WTC11 (cell line): Measurements from ENCODE around the gene RAB11B. TPM values are rescaled to one million over a fixed set of nuclear protein-coding genes. Genes with fewer than 3 reads are reported as not detected.
A peak's percentile ranks its signal among the peaks of the same experiment; 100 is the strongest.

Source experiments
- ATAC-seq: fragments of 200-7000 bp; cut with Tn5 transposase; 2 replicates; pipeline ENCODE4 v1.10.0; 2021; ENCODE audit warnings: mild to moderate bottlenecking, moderate library complexity
- CTCF ChIA-PET: fragments of 300-600 bp; sonication (Branson Sonifier 250); formaldehyde crosslinking; loops from one replicate; lab custom pipeline; 2021; ENCODE audit warnings: antibody characterized with exemption; lab: Charles Lee
- POLR2A ChIA-PET: fragments of 350-600 bp; sonication (Branson Sonifier 250); formaldehyde crosslinking; loops from one replicate; lab custom pipeline; 2021; ENCODE audit warnings: antibody characterized with exemption; lab: Charles Lee
- DNase-seq: peaks from one replicate; pipeline ENCODE4 v3.0.0; 2021; ENCODE audit warnings: low spot score
- H3K27ac Mint-ChIP-seq: 2 replicates; pipeline ENCODE4 v1.8.0; 2021; ENCODE audit warnings: mixed read lengths
- H3K27me3 Mint-ChIP-seq: 2 replicates; pipeline ENCODE4 v1.8.0; 2021; ENCODE audit warnings: low read depth, mild to moderate bottlenecking, moderate library complexity, mixed read lengths
- H3K36me3 Mint-ChIP-seq: 2 replicates; pipeline ENCODE4 v1.8.0; 2021; ENCODE audit warnings: mixed read lengths
- H3K4me1 Mint-ChIP-seq: 2 replicates; pipeline ENCODE4 v1.8.0; 2022; ENCODE audit warnings: mixed read lengths
- H3K4me3 Mint-ChIP-seq: 2 replicates; pipeline ENCODE4 v1.8.0; 2021; ENCODE audit warnings: mild to moderate bottlenecking, moderate library complexity, mixed read lengths
- H3K9me3 Mint-ChIP-seq: 2 replicates; pipeline ENCODE4 v1.8.0; 2021; ENCODE audit warnings: mixed read lengths
- AR ChIP-seq: fragments of 250-450 bp; sonication (Bioruptor Pico); IDR thresholded peaks from 2 replicates; pipeline ENCODE4 v1.9.0; 2021; ENCODE audit warnings: mild to moderate bottlenecking
- ATF3 ChIP-seq: sonication (generic); formaldehyde crosslinking; conservative IDR thresholded peaks from 2 replicates; pipeline ENCODE4 v1.8.1; 2022; ENCODE audit warnings: mild to moderate bottlenecking, missing genetic modification reagents
- ATF6 ChIP-seq: sonication (generic); formaldehyde crosslinking; IDR thresholded peaks from 2 replicates; pipeline ENCODE4 v1.8.1; 2023; ENCODE audit warnings: mild to moderate bottlenecking, missing genetic modification reagents
- CREM ChIP-seq: sonication (generic); formaldehyde crosslinking; IDR thresholded peaks from 2 replicates; pipeline ENCODE4 v1.8.1; 2022; ENCODE audit warnings: mild to moderate bottlenecking, missing genetic modification reagents, moderate library complexity
- CTCF ChIP-seq: fragments of 200-600 bp; IDR thresholded peaks from 2 replicates; pipeline ENCODE4 v1.8.0; 2022; ENCODE audit warnings: antibody characterized with exemption
- E2F1 ChIP-seq: sonication (generic); formaldehyde crosslinking; IDR thresholded peaks from 2 replicates; pipeline ENCODE4 v1.8.0; 2022; ENCODE audit warnings: mild to moderate bottlenecking, missing genetic modification reagents
- E2F5 ChIP-seq: sonication (generic); formaldehyde crosslinking; IDR thresholded peaks from 2 replicates; pipeline ENCODE4 v1.8.1; 2022; ENCODE audit warnings: mild to moderate bottlenecking, moderate library complexity, missing genetic modification reagents
- FOXP4 ChIP-seq: sonication (generic); formaldehyde crosslinking; IDR thresholded peaks from 2 replicates; pipeline ENCODE4 v1.8.0; 2022; ENCODE audit warnings: mild to moderate bottlenecking, missing genetic modification reagents
- GABPB1 ChIP-seq: sonication (generic); formaldehyde crosslinking; IDR thresholded peaks from 2 replicates; pipeline ENCODE4 v1.8.1; 2023; ENCODE audit warnings: mild to moderate bottlenecking, missing genetic modification reagents
- GRHL2 ChIP-seq: fragments of 250-450 bp; sonication (Bioruptor Pico); IDR thresholded peaks from 2 replicates; pipeline ENCODE4 v1.8.0; 2022; ENCODE audit warnings: mild to moderate bottlenecking, moderate library complexity; ENCODE audit not compliant: insufficient replicate concordance, severe bottlenecking
- MYBL2 ChIP-seq: sonication (generic); formaldehyde crosslinking; IDR thresholded peaks from 2 replicates; pipeline ENCODE4 v1.8.1; 2023; ENCODE audit warnings: mild to moderate bottlenecking, moderate library complexity, missing genetic modification reagents
- NR1H2 ChIP-seq: sonication (generic); formaldehyde crosslinking; IDR thresholded peaks from 2 replicates; pipeline ENCODE4 v1.9.0; 2021; ENCODE audit warnings: mild to moderate bottlenecking, moderate library complexity, missing genetic modification reagents
- SMAD3 ChIP-seq: sonication (generic); formaldehyde crosslinking; IDR thresholded peaks from 2 replicates; pipeline ENCODE4 v1.8.0; 2022; ENCODE audit warnings: missing genetic modification reagents, mild to moderate bottlenecking, borderline replicate concordance
- SP1 ChIP-seq: sonication (generic); formaldehyde crosslinking; conservative IDR thresholded peaks from 2 replicates; pipeline ENCODE4 v1.8.1; 2022; ENCODE audit warnings: missing genetic modification reagents
- ZBTB21 ChIP-seq: sonication (generic); formaldehyde crosslinking; IDR thresholded peaks from 2 replicates; pipeline ENCODE4 v1.8.1; 2023; ENCODE audit warnings: mild to moderate bottlenecking, missing genetic modification reagents, borderline replicate concordance
- ZMAT4 ChIP-seq: fragments of 250-450 bp; sonication (Bioruptor Pico); IDR thresholded peaks from 2 replicates; pipeline ENCODE4 v1.9.0; 2021; ENCODE audit warnings: mild to moderate bottlenecking
- ZNF232 ChIP-seq: sonication (generic); formaldehyde crosslinking; IDR thresholded peaks from 2 replicates; pipeline ENCODE4 v1.8.0; 2022; ENCODE audit warnings: mild to moderate bottlenecking, missing genetic modification reagents
- ZNF423 ChIP-seq: fragments of 250-450 bp; sonication (Bioruptor Pico); IDR thresholded peaks from 2 replicates; pipeline ENCODE4 v2.1.2; 2022; ENCODE audit warnings: mild to moderate bottlenecking, moderate library complexity
- ZNF425 ChIP-seq: fragments of 250-450 bp; sonication (Bioruptor Pico); conservative IDR thresholded peaks from 2 replicates; pipeline ENCODE4 v1.9.0; 2021; ENCODE audit warnings: mild to moderate bottlenecking
- total RNA-seq: library from RNA; stranded (reverse); gene quantifications from 3 replicates; pipeline ENCODE4 v1.2.3, GENCODE V29; 2021

Gene RAB11B
- total RNA-seq, 1 experiment from 2014 or later, result 108 TPM

- TF ChIP-seq GRHL2, result no peak
- no peak for TF ChIP-seq CTCF
- TF ChIP-seq SMAD3 (CRISPR knock-in tag), result no peak
- no peak for TF ChIP-seq SP1 (CRISPR knock-in tag)
- TF ChIP-seq GABPB1 (CRISPR knock-in tag), result peak; percentile 90
- H3K9me3 Mint-ChIP-seq, result peaks cover 21% of the 10 kb centered on the region
- H3K4me3 Mint-ChIP-seq, result peak overlapping the region; percentile 45
- no peak for DNase-seq
- ATAC-seq, result no peak
- peaks cover 20% of the 10 kb centered on the region for H3K36me3 Mint-ChIP-seq
- peaks cover 20% of the 10 kb centered on the region for H3K4me1 Mint-ChIP-seq
- peak overlapping the region; percentile 76 for H3K27ac Mint-ChIP-seq
- ChIA-PET CTCF (no interaction called here), POLR2A (interaction anchor here (0.6 kb wide), 1 partner anchor 1636 kb away, joined by 3 read pairs; no protein-coding TSS in a partner anchor)
- H3K27me3 Mint-ChIP-seq, result no peaks in the 10 kb centered on the region
Observed at GRCh38 chr19:8387688-8388611, 2.2 kb upstream of the RAB11B start.

- peaks cover 20% of the 10 kb centered on the region for H3K36me3 Mint-ChIP-seq
- DNase-seq, result no peak
- CTCF ChIA-PET, result no interaction called here
- no peaks in the 10 kb centered on the region for H3K27me3 Mint-ChIP-seq
- H3K4me1 Mint-ChIP-seq, result peaks cover 22% of the 10 kb centered on the region
- no peak for ATAC-seq
- peaks cover 21% of the 10 kb centered on the region for H3K9me3 Mint-ChIP-seq
- no peak overlapping the region; the same call in 1 of the 2 replicates for H3K4me3 Mint-ChIP-seq
- no peak overlapping the region for H3K27ac Mint-ChIP-seq
- POLR2A ChIA-PET, result interaction anchor here (0.6 to 0.7 kb wide), 3 partner anchors 61 to 1637 kb away, joined by 3 to 5 read pairs (median 4); no protein-coding TSS in a partner anchor
- TF ChIP-seq ZMAT4, result no peak
- TF ChIP-seq E2F1 (CRISPR knock-in tag), result no peak
- TF ChIP-seq E2F5 (CRISPR knock-in tag), result no peak
- TF ChIP-seq GRHL2, result no peak
- TF ChIP-seq ATF6 (CRISPR knock-in tag), result no peak
- no peak for TF ChIP-seq FOXP4 (CRISPR knock-in tag)
- TF ChIP-seq ZNF423 (CRISPR knock-in tag), result no peak
- no peak for TF ChIP-seq CREM (CRISPR knock-in tag)
- TF ChIP-seq MYBL2 (CRISPR knock-in tag), result no peak
- TF ChIP-seq NR1H2 (CRISPR knock-in tag), result no peak
- no peak for TF ChIP-seq ZNF232 (CRISPR knock-in tag)
- no peak for TF ChIP-seq ZBTB21
- TF ChIP-seq SMAD3 (CRISPR knock-in tag), result no peak
- TF ChIP-seq ZNF425, result no peak
- TF ChIP-seq ATF3 (CRISPR knock-in tag), result no peak
- no peak for TF ChIP-seq AR (CRISPR knock-in tag)
Observed at GRCh38 chr19:8388612-8388958, 1.6 kb upstream of the RAB11B start.
